ENCODE measurements around the gene GPSM1. TPM values are rescaled to one million over a fixed set of nuclear protein-coding genes. Genes with fewer than 3 reads are reported as not detected.

The GPSM1 gene
- total RNA-seq, 2 experiments from 2014 or later: 10.6 to 11.3 TPM

GRCh38 chr9:136342181-136343120, 15.1 kb downstream of the GPSM1 start:
- intact Hi-C loops (cut with micrococcal nuclease): no loop called here
- Mint-ChIP-seq H3K4me3 (no peak overlapping the region), H3K4me1 (ENCODE audit: low read depth) (no peaks in the 10 kb centered on the region), H3K27ac (no peak overlapping the region), H3K9me3 (no peaks in the 10 kb centered on the region), H3K27me3 (no peaks in the 10 kb centered on the region), H3K36me3 (no peaks in the 10 kb centered on the region)
- ChIA-PET POLR2A (no interaction called here), CTCF (no interaction called here)
- DNase-seq: peak; percentile 74

GRCh38 chr9:136343121-136343883, 16.0 kb downstream of the GPSM1 start:
- H3K4me3 Mint-ChIP-seq: no peak overlapping the region
- intact Hi-C loops (cut with micrococcal nuclease): no loop called here
- no peaks in the 10 kb centered on the region for H3K4me1 Mint-ChIP-seq (ENCODE audit: low read depth)
- ChIA-PET CTCF (no interaction called here), POLR2A (no interaction called here)
- no peak overlapping the region for H3K27ac Mint-ChIP-seq
- H3K36me3 Mint-ChIP-seq: no peaks in the 10 kb centered on the region
- H3K9me3 Mint-ChIP-seq: no peaks in the 10 kb centered on the region
- DNase-seq: no peak
- no peaks in the 10 kb centered on the region for H3K27me3 Mint-ChIP-seq

- H3K4me3 Mint-ChIP-seq: no peak overlapping the region
- H3K4me1 Mint-ChIP-seq (ENCODE audit: low read depth): no peaks in the 10 kb centered on the region
- intact Hi-C loops (cut with micrococcal nuclease): no loop called here
- POLR2A ChIA-PET: no interaction called here
- CTCF ChIA-PET: no interaction called here
- no peaks in the 10 kb centered on the region for H3K9me3 Mint-ChIP-seq
- no peaks in the 10 kb centered on the region for H3K36me3 Mint-ChIP-seq
- no peak for DNase-seq
- no peak overlapping the region for H3K27ac Mint-ChIP-seq
- no peaks in the 10 kb centered on the region for H3K27me3 Mint-ChIP-seq
Measured at GRCh38 chr9:136343884-136344269, 16.5 kb downstream of the GPSM1 start.

GRCh38 chr9:136344544-136345280, 17.4 kb downstream of the GPSM1 start:
- CTCF ChIA-PET: no interaction called here
- no peaks in the 10 kb centered on the region for H3K36me3 Mint-ChIP-seq
- no peak overlapping the region for H3K4me3 Mint-ChIP-seq
- POLR2A ChIA-PET: no interaction called here
- intact Hi-C loops (cut with micrococcal nuclease): no loop called here
- DNase-seq: no peak
- H3K9me3 Mint-ChIP-seq: no peaks in the 10 kb centered on the region
- H3K4me1 Mint-ChIP-seq (ENCODE audit: low read depth): no peaks in the 10 kb centered on the region
- H3K27ac Mint-ChIP-seq: no peak overlapping the region
- no peaks in the 10 kb centered on the region for H3K27me3 Mint-ChIP-seq

- Mint-ChIP-seq H3K4me3 (no peak overlapping the region), H3K27ac (no peak overlapping the region), H3K4me1 (ENCODE audit: low read depth) (no peaks in the 10 kb centered on the region), H3K9me3 (no peaks in the 10 kb centered on the region), H3K36me3 (no peaks in the 10 kb centered on the region), H3K27me3 (no peaks in the 10 kb centered on the region)
- ChIA-PET CTCF (interaction anchor here (1.0 kb wide), 1 partner anchor 8 kb away, joined by 3 read pairs; no protein-coding TSS in a partner anchor), POLR2A (interaction anchor here (1.1 kb wide), 1 partner anchor 17 kb away, joined by 3 read pairs; no protein-coding TSS in a partner anchor)
- intact Hi-C loops (cut with micrococcal nuclease): no loop called here
- DNase-seq: no peak
Measured at GRCh38 chr9:136345281-136346156, 18.2 kb downstream of the GPSM1 start.

GRCh38 chr9:136346157-136346481, 18.8 kb downstream of the GPSM1 start:
- Mint-ChIP-seq H3K4me3 (no peak overlapping the region), H3K4me1 (ENCODE audit: low read depth) (no peaks in the 10 kb centered on the region), H3K27ac (no peak overlapping the region), H3K27me3 (no peaks in the 10 kb centered on the region), H3K9me3 (no peaks in the 10 kb centered on the region), H3K36me3 (no peaks in the 10 kb centered on the region)
- DNase-seq: no peak
- ChIA-PET CTCF (interaction anchor here (1.0 kb wide), 1 partner anchor 9 kb away, joined by 3 read pairs; no protein-coding TSS in a partner anchor), POLR2A (interaction anchor here (1.1 kb wide), 1 partner anchor 17 kb away, joined by 3 read pairs; no protein-coding TSS in a partner anchor)
- intact Hi-C loops (cut with micrococcal nuclease): no loop called here

GRCh38 chr9:136346927-136347465, 19.7 kb downstream of the GPSM1 start:
- DNase-seq: no peak
- Mint-ChIP-seq H3K27ac (no peak overlapping the region), H3K4me3 (no peak overlapping the region), H3K9me3 (no peaks in the 10 kb centered on the region), H3K4me1 (ENCODE audit: low read depth) (no peaks in the 10 kb centered on the region), H3K27me3 (no peaks in the 10 kb centered on the region), H3K36me3 (no peaks in the 10 kb centered on the region)
- intact Hi-C loops (cut with micrococcal nuclease): no loop called here
- ChIA-PET POLR2A (interaction anchor here (1.1 kb wide), 1 partner anchor 16 kb away, joined by 3 read pairs; no protein-coding TSS in a partner anchor), CTCF (no interaction called here)

GRCh38 chr9:136347472-136348256, 20.3 kb downstream of the GPSM1 start:
- intact Hi-C loops (cut with micrococcal nuclease): no loop called here
- POLR2A ChIA-PET: no interaction called here
- Mint-ChIP-seq H3K27me3 (no peaks in the 10 kb centered on the region), H3K9me3 (no peaks in the 10 kb centered on the region), H3K4me1 (ENCODE audit: low read depth) (no peaks in the 10 kb centered on the region), H3K4me3 (no peak overlapping the region), H3K36me3 (no peaks in the 10 kb centered on the region), H3K27ac (no peak overlapping the region)
- no peak for DNase-seq
- CTCF ChIA-PET: no interaction called here

GRCh38 chr9:136348691-136349090, 21.4 kb downstream of the GPSM1 start:
- no peaks in the 10 kb centered on the region for H3K36me3 Mint-ChIP-seq
- intact Hi-C loops (cut with micrococcal nuclease): no loop called here
- ChIA-PET CTCF (no interaction called here), POLR2A (no interaction called here)
- no peaks in the 10 kb centered on the region for H3K4me1 Mint-ChIP-seq (ENCODE audit: low read depth)
- H3K4me3 Mint-ChIP-seq: no peak overlapping the region
- H3K27ac Mint-ChIP-seq: no peak overlapping the region
- no peak for DNase-seq
- H3K9me3 Mint-ChIP-seq: no peaks in the 10 kb centered on the region
- no peaks in the 10 kb centered on the region for H3K27me3 Mint-ChIP-seq

- no peaks in the 10 kb centered on the region for H3K27me3 Mint-ChIP-seq
- no peaks in the 10 kb centered on the region for H3K9me3 Mint-ChIP-seq
- H3K4me3 Mint-ChIP-seq: no peak overlapping the region
- H3K36me3 Mint-ChIP-seq: no peaks in the 10 kb centered on the region
- no peak overlapping the region for H3K27ac Mint-ChIP-seq
- POLR2A ChIA-PET: no interaction called here
- H3K4me1 Mint-ChIP-seq (ENCODE audit: low read depth): no peaks in the 10 kb centered on the region
- CTCF ChIA-PET: no interaction called here
- DNase-seq: no peak
- intact Hi-C loops (cut with micrococcal nuclease): no loop called here
Measured at GRCh38 chr9:136349546-136349945, 22.2 kb downstream of the GPSM1 start.

- POLR2A ChIA-PET: no interaction called here
- Mint-ChIP-seq H3K27me3 (no peaks in the 10 kb centered on the region), H3K4me3 (no peak overlapping the region), H3K9me3 (no peaks in the 10 kb centered on the region), H3K27ac (no peak overlapping the region), H3K4me1 (ENCODE audit: low read depth) (no peaks in the 10 kb centered on the region), H3K36me3 (no peaks in the 10 kb centered on the region)
- CTCF ChIA-PET: no interaction called here
- intact Hi-C loops (cut with micrococcal nuclease): no loop called here
- no peak for DNase-seq
Measured at GRCh38 chr9:136351252-136351800, 24.0 kb downstream of the GPSM1 start.
